ENCODE data around the gene HEYL. TPM values are rescaled to one million over a fixed set of nuclear protein-coding genes. Genes with fewer than 3 reads are reported as not detected.

HEYL gene
- total and polyA plus RNA-seq, 9 of the 15 experiments (the other 6 are each of a cell fraction or from before 2014, with no cell fraction given), result 0.13 to 0.89 (median 0.25) TPM

GRCh38 chr1:39657923-39658485 lies 18.6 kb upstream of the HEYL start (continued):
- TF ChIP-seq FOXO4 (CRISPR knock-in tag; IDR thresholded peaks at IDR 0.05) (no peak), RREB1 (CRISPR knock-in tag; IDR thresholded peaks at IDR 0.05) (0 out of 2 replicates have a peak, but pooled peaks have one; percentile 47), FOXM1 (IDR thresholded peaks at IDR 0.05; ENCODE audit: low read depth) (no peak), FOXM1 (CRISPR knock-in tag; IDR thresholded peaks at IDR 0.05; ENCODE audit: low read depth) (no peak), ZMIZ1 (IDR thresholded peaks at IDR 0.05; ENCODE audit: low read depth in 2 of 2, low read length in 2 of 2) (peak in 1 of 2 experiments; percentile 13; a peak in 1 of 4 replicates), ILK (tag; IDR thresholded peaks at IDR 0.05; ENCODE audit: borderline replicate concordance, low read depth) (no peak), JUND (IDR thresholded peaks at IDR 0.05; ENCODE audit: borderline replicate concordance, low read depth, low read length) (peak; percentile 61), JUND (tag; IDR thresholded peaks at IDR 0.05; ENCODE audit: borderline replicate concordance, low read depth, low read length) (peak; percentile 59; the same call in 2 of the 3 replicates), ETS2 (tag; IDR thresholded peaks at IDR 0.05; ENCODE audit: borderline replicate concordance, poor library complexity, severe bottlenecking) (no peak), SPI1 (IDR thresholded peaks at IDR 0.05; ENCODE audit: borderline replicate concordance, low read depth, low read length) (no peak), CXXC5 (CRISPR knock-in tag; IDR thresholded peaks at IDR 0.05) (0 out of 2 replicates have a peak, but pooled peaks have one; percentile 25), ZNF511 (CRISPR knock-in tag; IDR thresholded peaks at IDR 0.05) (no peak), THRB (CRISPR knock-in tag; conservative IDR thresholded peaks at IDR 0.05) (no peak)

Data from K562 (cell line).